ENCODE data around the gene CBLN4. TPM values are rescaled to one million over a fixed set of nuclear protein-coding genes. Genes with fewer than 3 reads are reported as not detected.

The CBLN4 gene
- not detected for total RNA-seq

DNA sequence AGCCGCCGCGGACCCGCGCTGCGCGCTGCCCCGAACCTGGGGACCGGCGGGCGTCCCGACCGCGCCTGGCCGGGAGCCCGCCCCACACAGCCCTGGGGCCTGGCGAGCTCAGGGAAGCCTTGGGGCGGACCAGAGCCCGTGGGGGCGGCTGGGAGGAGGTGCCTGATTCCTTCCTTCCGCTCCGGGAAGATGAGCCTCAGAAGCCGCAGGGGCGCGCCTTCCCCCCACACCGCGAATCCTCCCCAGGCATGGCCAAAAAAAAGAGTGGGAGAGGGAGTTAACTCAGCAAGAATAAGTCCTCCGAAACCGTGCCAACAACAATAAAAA, at the start of gene CBLN4:
Gene CBLN4 (minus strand): TSS at position 131 of the 327 bp plus-strand sequence. CDS start 1,348 bp downstream, outside the sequence.
- TF ChIP-seq, protein P1, sequence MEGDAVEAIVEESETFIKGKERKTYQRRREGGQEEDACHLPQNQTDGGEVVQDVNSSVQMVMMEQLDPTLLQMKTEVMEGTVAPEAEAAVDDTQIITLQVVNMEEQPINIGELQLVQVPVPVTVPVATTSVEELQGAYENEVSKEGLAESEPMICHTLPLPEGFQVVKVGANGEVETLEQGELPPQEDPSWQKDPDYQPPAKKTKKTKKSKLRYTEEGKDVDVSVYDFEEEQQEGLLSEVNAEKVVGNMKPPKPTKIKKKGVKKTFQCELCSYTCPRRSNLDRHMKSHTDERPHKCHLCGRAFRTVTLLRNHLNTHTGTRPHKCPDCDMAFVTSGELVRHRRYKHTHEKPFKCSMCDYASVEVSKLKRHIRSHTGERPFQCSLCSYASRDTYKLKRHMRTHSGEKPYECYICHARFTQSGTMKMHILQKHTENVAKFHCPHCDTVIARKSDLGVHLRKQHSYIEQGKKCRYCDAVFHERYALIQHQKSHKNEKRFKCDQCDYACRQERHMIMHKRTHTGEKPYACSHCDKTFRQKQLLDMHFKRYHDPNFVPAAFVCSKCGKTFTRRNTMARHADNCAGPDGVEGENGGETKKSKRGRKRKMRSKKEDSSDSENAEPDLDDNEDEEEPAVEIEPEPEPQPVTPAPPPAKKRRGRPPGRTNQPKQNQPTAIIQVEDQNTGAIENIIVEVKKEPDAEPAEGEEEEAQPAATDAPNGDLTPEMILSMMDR (IDR thresholded peaks at IDR 0.05; ENCODE audit: low read depth), result no peak

DNA sequence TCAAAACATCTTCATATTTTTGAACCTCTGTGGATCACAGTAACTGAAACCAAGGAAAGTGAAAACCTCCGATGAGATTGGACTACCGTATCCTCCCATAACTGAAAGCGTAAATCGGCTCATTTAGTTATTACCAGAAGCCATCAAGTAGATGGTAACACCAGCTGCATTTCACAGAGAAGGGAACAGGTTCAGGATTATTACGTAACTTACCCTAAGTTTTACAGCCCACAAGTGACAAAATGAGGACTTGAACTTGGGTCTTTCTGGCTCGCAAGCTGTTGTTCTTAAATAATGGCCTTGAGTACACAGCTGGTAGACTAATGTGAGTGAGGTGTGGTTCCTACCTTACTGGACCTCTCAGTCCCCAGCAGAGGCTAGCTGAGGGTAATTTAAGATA, 37.9 kb upstream of the CBLN4 start:
- TF ChIP-seq, protein P1 (IDR thresholded peaks at IDR 0.05; ENCODE audit: low read depth), result no peak

DNA sequence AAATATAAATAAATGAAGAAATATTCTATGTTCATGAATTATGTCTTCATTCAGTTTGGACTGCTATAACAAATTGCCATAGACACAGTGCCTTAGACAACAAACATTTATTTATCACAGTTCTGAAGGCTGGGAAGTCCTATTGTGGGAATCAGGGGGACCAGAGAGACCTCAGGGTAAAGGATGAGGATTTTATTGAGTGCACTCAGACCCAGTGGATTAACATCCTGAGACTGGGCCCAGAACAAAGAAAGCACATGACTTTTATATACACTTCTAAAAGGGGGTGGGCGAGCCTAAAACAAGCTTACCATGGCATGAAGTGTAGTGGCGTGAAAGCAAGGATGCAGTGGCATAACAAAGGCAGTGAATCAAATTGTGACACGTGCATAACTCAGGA, 26.9 kb upstream of the CBLN4 start:
- TF ChIP-seq, protein P1 (IDR thresholded peaks at IDR 0.05; ENCODE audit: low read depth), result no peak

DNA sequence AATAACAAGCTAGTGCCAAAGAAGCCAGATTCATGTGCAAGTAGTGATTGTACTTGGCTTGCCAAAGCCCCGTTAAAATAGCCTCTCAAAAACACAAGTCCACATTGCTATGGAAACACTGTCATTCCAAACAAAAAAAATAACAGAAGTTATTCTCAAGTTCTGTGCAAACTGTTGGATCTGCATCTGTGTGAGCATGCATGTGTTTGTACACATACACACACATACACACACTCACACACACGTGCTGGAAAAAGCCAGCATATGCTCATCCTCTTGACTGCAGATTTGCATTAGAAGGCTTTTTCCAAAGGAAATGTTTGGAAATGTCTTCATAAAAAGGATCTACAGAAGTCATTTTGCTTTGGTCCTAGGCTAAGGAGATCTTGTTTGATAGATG, 13.4 kb upstream of the CBLN4 start:
- TF ChIP-seq, protein P1 (IDR thresholded peaks at IDR 0.05; ENCODE audit: low read depth), result no peak

DNA sequence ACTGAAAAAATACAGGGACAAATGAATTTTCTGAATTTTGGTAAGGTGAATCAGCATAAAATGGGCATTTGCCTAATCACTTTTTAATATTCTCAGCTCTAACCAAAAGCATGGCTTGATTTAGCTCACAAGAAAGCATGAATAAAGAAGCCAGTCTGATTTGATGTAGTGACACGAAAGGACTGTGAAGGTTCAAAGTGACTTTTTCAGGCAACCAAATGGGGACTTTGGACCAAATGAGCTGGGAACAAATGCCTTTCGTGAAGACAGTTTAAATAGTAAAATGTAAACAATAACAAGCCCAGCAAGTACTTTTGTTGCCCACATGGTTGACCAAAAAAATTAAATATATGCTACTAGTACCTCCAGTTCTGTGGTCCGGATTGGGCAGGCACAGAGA, 12.9 kb upstream of the CBLN4 start:
- TF ChIP-seq, protein P1 (IDR thresholded peaks at IDR 0.05; ENCODE audit: low read depth), result no peak

DNA sequence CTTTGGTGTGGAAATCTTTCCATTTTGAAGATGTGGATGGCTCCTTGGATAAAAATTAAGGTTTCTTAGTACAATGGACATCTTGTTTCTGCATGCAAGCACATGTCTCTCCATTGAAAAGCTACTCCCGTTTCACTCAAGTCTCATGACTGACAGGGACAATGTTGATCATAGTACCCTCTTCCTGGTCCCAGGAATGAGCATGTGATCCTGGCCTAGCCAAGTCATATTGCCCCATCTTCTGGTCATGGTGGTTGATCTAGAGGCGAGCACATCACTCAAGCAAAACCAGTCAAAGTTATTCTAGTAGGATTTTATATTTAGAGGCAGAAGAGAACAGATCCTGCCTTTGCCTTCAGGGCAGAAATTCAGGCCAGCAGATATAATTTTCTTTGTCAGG, 12.2 kb upstream of the CBLN4 start:
- TF ChIP-seq, protein P1 (IDR thresholded peaks at IDR 0.05; ENCODE audit: low read depth), result no peak

DNA sequence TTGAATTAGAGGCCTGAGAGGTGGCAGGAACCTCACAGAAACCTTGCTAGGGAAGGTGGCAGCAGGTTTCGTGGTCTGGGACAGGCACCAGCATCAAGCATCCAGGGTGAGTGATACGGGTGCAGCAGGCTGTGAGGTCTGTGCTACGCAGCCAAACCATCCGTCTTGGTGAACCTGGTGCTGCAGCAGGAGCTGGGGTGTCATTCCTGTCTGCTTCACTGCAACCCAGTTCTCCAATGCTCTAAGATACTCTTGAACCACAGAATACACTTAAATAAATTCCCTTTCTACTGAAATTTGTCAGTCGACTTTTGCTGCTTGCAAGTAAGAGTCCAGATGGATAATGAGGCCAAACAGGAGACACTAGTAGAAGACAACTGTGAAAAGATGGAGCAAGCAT, 9.7 kb upstream of the CBLN4 start:
- TF ChIP-seq, protein P1 (IDR thresholded peaks at IDR 0.05; ENCODE audit: low read depth), result no peak

Data from subcutaneous adipose tissue (tissue), 4 donors.